Activated gamma-delta T cell treated with Interleukin-2 at 50 U/mL for 16 hours (primary cell): Measurements from ENCODE around the gene MFSD6.
"Not testable (repeated sequence)": the region's sequence is repeated elsewhere in the genome, so short reads cannot be mapped to it uniquely, and the experiment has no call there.

ENCODE experiments used
- DNase-seq: peaks from one replicate; pipeline ENCODE4 v3.0.0-alpha.2; 2020

The MFSD6 gene

GRCh38 chr2:190407662-190408537 lies at the start of gene MFSD6:
MFSD6 (plus strand) TSS chr2:190408355; CDS start chr2:190436030, 27,675 bp downstream.
- DNase-seq = peak; percentile 62

- DNase-seq = not testable (repeated sequence)
Measured at GRCh38 chr2:190358655-190359448, 49.3 kb upstream of the MFSD6 start.

GRCh38 chr2:190360561-190360960 lies 47.6 kb upstream of the MFSD6 start:
- DNase-seq = no peak

- no peak for DNase-seq
Measured at GRCh38 chr2:190360965-190361364, 47.2 kb upstream of the MFSD6 start.

GRCh38 chr2:190361572-190361971 lies 46.6 kb upstream of the MFSD6 start:
- no peak for DNase-seq

- DNase-seq = no peak
Measured at GRCh38 chr2:190362894-190363293, 45.3 kb upstream of the MFSD6 start.

- no peak for DNase-seq
Measured at GRCh38 chr2:190365499-190366204, 42.5 kb upstream of the MFSD6 start.

- no peak for DNase-seq
Measured at GRCh38 chr2:190366248-190366753, 41.9 kb upstream of the MFSD6 start.

- no peak for DNase-seq
Measured at GRCh38 chr2:190367091-190367490, 41.1 kb upstream of the MFSD6 start.

- no peak for DNase-seq
Measured at GRCh38 chr2:190369635-190370034, 38.5 kb upstream of the MFSD6 start.

GRCh38 chr2:190376083-190376482 lies 32.1 kb upstream of the MFSD6 start:
- no peak for DNase-seq

- no peak for DNase-seq
Measured at GRCh38 chr2:190376591-190377245, 31.4 kb upstream of the MFSD6 start.

GRCh38 chr2:190378880-190379237 lies 29.3 kb upstream of the MFSD6 start:
- DNase-seq = no peak

GRCh38 chr2:190379249-190379964 lies 28.7 kb upstream of the MFSD6 start:
- no peak for DNase-seq

GRCh38 chr2:190380962-190381412 lies 27.2 kb upstream of the MFSD6 start:
- no peak for DNase-seq

GRCh38 chr2:190382851-190383250 lies 25.3 kb upstream of the MFSD6 start:
- DNase-seq = peak; percentile 27

- DNase-seq = no peak
Measured at GRCh38 chr2:190387422-190387821, 20.7 kb upstream of the MFSD6 start.

- DNase-seq = no peak
Measured at GRCh38 chr2:190396271-190396670, 11.9 kb upstream of the MFSD6 start.

- no peak for DNase-seq
Measured at GRCh38 chr2:190402986-190403603, 5.1 kb upstream of the MFSD6 start.

- DNase-seq = no peak
Measured at GRCh38 chr2:190404487-190404886, 3.7 kb upstream of the MFSD6 start.

- no peak for DNase-seq
Measured at GRCh38 chr2:190405070-190405469, 3.1 kb upstream of the MFSD6 start.
